Panc1 (cell line): ENCODE data around the gene CIROP. TPM values are rescaled to one million over a fixed set of nuclear protein-coding genes. Genes with fewer than 3 reads are reported as not detected.

ENCODE experiments used
- ATAC-seq: fragments of 200-7000 bp; cut with Tn5 transposase; 2 replicates; pipeline ENCODE4 v1.9.1; 2020; ENCODE audit warnings: mild to moderate bottlenecking, moderate library complexity
- BruUV-seq: library from RNA; stranded (reverse); fragments of 400-500 nt; replicated peaks from 2 replicates; lab custom pipeline; 2021; lab: Mats Ljungman, UMichigan
- CTCF ChIA-PET: fragments of 300-600 bp; sonication (Branson Sonifier 250); formaldehyde crosslinking; loops from one replicate; lab custom pipeline; 2022; ENCODE audit warnings: antibody characterized with exemption; lab: Charles Lee
- POLR2A ChIA-PET: fragments of 300-600 bp; sonication (Branson Sonifier 250); formaldehyde crosslinking; loops from one replicate; lab custom pipeline; 2022; ENCODE audit warnings: antibody characterized with exemption; lab: Charles Lee
- DNase-seq: peaks from one replicate; pipeline ENCODE4 v3.0.0-alpha.2; 2010; ENCODE audit warnings: low read depth, low spot score
- H3K27ac ChIP-seq: 2 replicates; pipeline ENCODE4 v1.5.1; 2011; ENCODE audit warnings: mild to moderate bottlenecking, low read length, inconsistent platforms
- H3K27me3 ChIP-seq: fragments of 200-500 bp; sonication (Bioruptor generic); 2 replicates; pipeline ENCODE4 v1.6.0; 2014; ENCODE audit warnings: low read length, inconsistent platforms; ENCODE audit not compliant: control insufficient read depth, insufficient read depth
- H3K36me3 ChIP-seq: fragments of 200-500 bp; sonication (Bioruptor generic); 2 replicates; pipeline ENCODE4 v1.5.1; 2014; ENCODE audit warnings: inconsistent platforms, mild to moderate bottlenecking, low read length, moderate library complexity; ENCODE audit not compliant: control insufficient read depth, insufficient read depth
- H3K4me1 ChIP-seq: 2 replicates; pipeline ENCODE4 v1.5.1; 2011; ENCODE audit warnings: inconsistent platforms, mild to moderate bottlenecking, low read length, moderate library complexity; ENCODE audit not compliant: control insufficient read depth, insufficient read depth
- H3K4me3 ChIP-seq, 2 experiments: 2 replicates each; pipeline ENCODE4 v1.5.1; 2011 to 2012; ENCODE audit warnings: low read depth in 2 of 2, low read length in 2 of 2, mild to moderate bottlenecking in 2 of 2, inconsistent platforms in 1 of 2, moderate library complexity in 1 of 2
- H3K9me3 ChIP-seq: fragments of 200-500 bp; sonication (Bioruptor generic); 2 replicates; pipeline ENCODE4 v1.5.1; 2014; ENCODE audit warnings: low read depth, mild to moderate bottlenecking, inconsistent platforms, low read length, moderate library complexity; ENCODE audit not compliant: control insufficient read depth, insufficient read depth
- CTCF ChIP-seq: fragments of 450-650 bp; IDR thresholded peaks from 2 replicates; pipeline ENCODE4 v1.5.1; 2017; ENCODE audit warnings: mild to moderate bottlenecking
- POLR2AphosphoS5 ChIP-seq: IDR thresholded peaks from 2 replicates; pipeline ENCODE4 v1.6.1; 2012; ENCODE audit warnings: mild to moderate bottlenecking, low read depth, low read length, moderate library complexity
- REST ChIP-seq, 2 experiments: IDR thresholded peaks; 2 replicates each; pipeline ENCODE4 v1.6.1; 2011 to 2012; ENCODE audit warnings: low read depth in 2 of 2, control low read depth in 1 of 2, low read length in 1 of 2, mild to moderate bottlenecking in 1 of 2, moderate library complexity in 1 of 2; ENCODE audit not compliant: insufficient read depth in 1 of 2
- SIN3A ChIP-seq: IDR thresholded peaks from 2 replicates; pipeline ENCODE4 v1.6.1; 2012; ENCODE audit warnings: low read depth, mild to moderate bottlenecking, low read length, moderate library complexity, borderline replicate concordance; ENCODE audit not compliant: insufficient read depth
- TCF7L2 ChIP-seq: IDR thresholded peaks from 2 replicates; pipeline ENCODE4 v1.6.1; 2011; ENCODE audit warnings: mild to moderate bottlenecking, low read depth, low read length, inconsistent platforms
- in situ Hi-C: cut with HindIII; loops from 2 replicates; pipeline ENCODE4 v1.10.0; 2016; ENCODE audit warnings: low sequenced_read_pairs, low pct_unique_long_range_greater_than_20kb
- intact Hi-C: fragments of 100-400 bp; cut with micrococcal nuclease; formaldehyde crosslinking; loops from one replicate; pipeline ENCODE4 v1.10.0; 2022; ENCODE audit not compliant: unreplicated experiment
- total RNA-seq: library from RNA; stranded (reverse); gene quantifications from one replicate; pipeline ENCODE4 v1.2.1, GENCODE V29; 2021; ENCODE audit not compliant: unreplicated experiment

The CIROP gene
- total RNA-seq, 1 experiment from 2014 or later = not detected

DNA sequence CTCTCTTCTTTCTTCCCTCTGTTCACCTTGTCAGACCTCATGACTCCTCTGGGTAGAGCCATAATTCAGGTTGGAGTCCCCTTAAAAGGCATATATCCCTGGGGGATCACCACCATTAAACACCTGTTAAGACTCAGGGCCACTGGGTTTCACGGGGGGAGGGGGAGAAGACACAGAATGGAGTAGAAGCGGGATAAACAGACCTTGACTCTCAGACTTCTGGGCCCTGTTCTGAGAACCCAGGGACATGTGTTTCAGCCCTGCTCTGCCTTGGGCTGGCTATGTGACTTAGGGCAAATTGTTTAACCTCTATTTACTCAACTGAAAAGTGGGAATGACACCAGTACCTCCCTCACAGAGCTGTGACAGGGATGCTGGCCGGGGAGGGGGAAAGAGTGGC, 52.1 kb downstream of the CIROP start:
- intact Hi-C loops = no loop called here

DNA sequence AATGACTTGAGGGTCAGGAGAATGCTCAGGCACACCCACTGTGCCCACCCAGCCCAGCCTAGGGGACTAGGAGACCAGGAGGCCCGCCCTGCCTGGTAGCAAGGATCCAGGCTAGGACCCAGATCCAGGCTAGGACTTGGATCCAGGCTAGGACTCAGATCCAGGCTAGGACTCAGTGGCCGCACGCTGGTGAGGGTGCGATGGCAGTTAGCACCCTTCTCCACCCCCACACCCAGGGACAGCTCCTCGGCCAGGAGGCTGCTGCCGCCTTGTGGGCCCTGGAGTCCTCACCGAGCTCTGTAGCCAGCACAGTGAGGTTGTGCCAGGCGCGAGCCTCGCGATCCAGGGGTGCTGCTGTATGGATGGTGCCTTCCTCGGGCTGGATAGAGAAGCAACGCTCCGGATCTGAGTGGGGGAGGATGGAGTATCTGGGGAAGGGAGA, 52.6 kb downstream of the CIROP start:
- no peak overlapping the region for H3K27ac ChIP-seq
- ChIA-PET POLR2A (no interaction called here), CTCF (interaction anchor here (1.0 to 2.2 kb wide), 3 partner anchors 10 to 66 kb away, joined by 3 to 21 read pairs (median 15); partner anchors contain the start of gene PSMB11)
- no TSS peak for BruUV-seq
- H3K4me1 ChIP-seq = peaks cover 3% of the 10 kb centered on the region
- no peaks in the 10 kb centered on the region for H3K9me3 ChIP-seq
- peak; percentile 68 for ATAC-seq
- no peaks in the 10 kb centered on the region for H3K27me3 ChIP-seq
- TF ChIP-seq REST (IDR thresholded peaks at IDR 0.05; ENCODE audit: insufficient read depth in 1 of 2, low read depth in 2 of 2, low read length in 1 of 2) = no peak
- TF ChIP-seq CTCF = peak; percentile 84
- intact Hi-C loops (no loop called here), in situ Hi-C loops (no loop called here)
- H3K36me3 ChIP-seq = no peaks in the 10 kb centered on the region
- no peak overlapping the region for H3K4me3 ChIP-seq
- no peak for DNase-seq

More for the DNA sequence above, 52.1 kb downstream of the CIROP start:
- H3K27ac ChIP-seq = no peak overlapping the region
- H3K9me3 ChIP-seq = no peaks in the 10 kb centered on the region
- ChIA-PET CTCF (interaction anchor here (1.0 to 2.2 kb wide), 2 partner anchors 10 to 66 kb away, joined by 3 to 21 read pairs; partner anchors contain the start of gene PSMB11), POLR2A (no interaction called here)
- H3K36me3 ChIP-seq = no peaks in the 10 kb centered on the region
- H3K4me1 ChIP-seq = peaks cover 3% of the 10 kb centered on the region
- ATAC-seq (no peak), DNase-seq (no peak)
- in situ Hi-C loops = no loop called here
- TF ChIP-seq POLR2AphosphoS5 (no peak), SIN3A (no peak), TCF7L2 (no peak), CTCF (no peak), REST (IDR thresholded peaks at IDR 0.05; ENCODE audit: insufficient read depth in 1 of 2, low read depth in 2 of 2, low read length in 1 of 2) (no peak)
- no peaks in the 10 kb centered on the region for H3K27me3 ChIP-seq
- no peak overlapping the region for H3K4me3 ChIP-seq
- no TSS peak for BruUV-seq
